ENCODE data around the gene ZNF423.

DNA sequence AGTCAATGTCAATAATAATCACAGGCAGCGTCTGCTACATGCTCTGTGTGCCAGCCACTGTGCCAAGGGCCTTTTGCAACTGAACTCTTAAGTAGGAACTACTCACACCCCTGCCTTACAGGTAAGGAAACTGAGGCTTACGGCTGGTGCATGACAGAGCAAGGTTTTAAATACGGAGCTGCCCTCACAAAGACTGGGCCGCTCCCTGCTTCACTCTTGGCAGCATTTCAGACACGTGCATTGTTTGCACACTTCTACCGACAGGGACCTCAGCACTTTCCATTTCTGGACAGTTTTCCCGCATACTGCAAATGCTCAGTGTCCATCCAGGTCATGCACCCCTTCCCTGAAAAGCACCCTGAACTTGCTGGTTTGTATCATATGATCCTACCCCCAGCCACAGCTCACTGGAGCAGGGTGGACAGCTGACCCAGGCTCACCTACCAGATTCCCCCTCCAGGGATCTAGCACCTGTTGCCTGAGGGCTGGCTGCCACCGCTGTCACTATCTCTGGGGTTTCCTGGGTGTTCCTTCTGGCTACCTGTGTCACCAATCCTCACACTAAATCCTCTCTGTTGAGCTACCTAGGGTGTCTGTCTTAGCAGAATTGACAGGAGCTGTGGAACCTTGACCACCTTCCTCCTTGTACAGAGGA, 339.4 kb downstream of the ZNF423 start:
- TF ChIP-seq, protein P1, sequence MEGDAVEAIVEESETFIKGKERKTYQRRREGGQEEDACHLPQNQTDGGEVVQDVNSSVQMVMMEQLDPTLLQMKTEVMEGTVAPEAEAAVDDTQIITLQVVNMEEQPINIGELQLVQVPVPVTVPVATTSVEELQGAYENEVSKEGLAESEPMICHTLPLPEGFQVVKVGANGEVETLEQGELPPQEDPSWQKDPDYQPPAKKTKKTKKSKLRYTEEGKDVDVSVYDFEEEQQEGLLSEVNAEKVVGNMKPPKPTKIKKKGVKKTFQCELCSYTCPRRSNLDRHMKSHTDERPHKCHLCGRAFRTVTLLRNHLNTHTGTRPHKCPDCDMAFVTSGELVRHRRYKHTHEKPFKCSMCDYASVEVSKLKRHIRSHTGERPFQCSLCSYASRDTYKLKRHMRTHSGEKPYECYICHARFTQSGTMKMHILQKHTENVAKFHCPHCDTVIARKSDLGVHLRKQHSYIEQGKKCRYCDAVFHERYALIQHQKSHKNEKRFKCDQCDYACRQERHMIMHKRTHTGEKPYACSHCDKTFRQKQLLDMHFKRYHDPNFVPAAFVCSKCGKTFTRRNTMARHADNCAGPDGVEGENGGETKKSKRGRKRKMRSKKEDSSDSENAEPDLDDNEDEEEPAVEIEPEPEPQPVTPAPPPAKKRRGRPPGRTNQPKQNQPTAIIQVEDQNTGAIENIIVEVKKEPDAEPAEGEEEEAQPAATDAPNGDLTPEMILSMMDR (conservative IDR thresholded peaks at IDR 0.05; ENCODE audit: low read depth, low read length) = no peak
- no peak for TF ChIP-seq EZH2 (IDR thresholded peaks at IDR 0.05; ENCODE audit: borderline replicate concordance, low read depth, low read length, poor library complexity, severe bottlenecking)
